Measurements from ENCODE around the gene EMILIN3.

DNA sequence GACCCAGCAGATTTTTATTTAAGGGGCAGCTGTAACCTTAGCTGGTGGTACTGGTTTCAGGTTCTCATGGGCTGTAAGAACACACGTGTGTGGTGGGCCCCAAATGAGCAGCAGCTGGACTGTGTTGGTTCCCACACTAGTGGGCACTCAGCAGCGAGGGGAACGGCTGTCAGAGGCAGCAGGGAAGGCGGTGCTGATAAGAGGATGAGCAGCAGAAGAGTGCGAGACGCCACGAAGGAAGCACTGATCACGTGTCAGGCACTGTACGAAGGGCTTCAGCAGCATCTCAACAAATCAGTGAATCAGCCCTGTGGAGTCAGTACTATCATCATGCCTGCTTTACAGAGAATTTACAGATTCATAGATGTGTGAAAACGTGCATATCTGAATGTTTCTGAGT is 41.0 kb upstream of the EMILIN3 start:
- TF ChIP-seq CTCF (conservative IDR thresholded peaks at IDR 0.05; ENCODE audit: low read depth, low read length) (no peak), EZH2 (IDR thresholded peaks at IDR 0.05; ENCODE audit: borderline replicate concordance, low read depth, low read length, poor library complexity, severe bottlenecking) (no peak)
